MM.1S (cell line): ENCODE measurements around the gene TMEM209.

ENCODE experiments used
- DNase-seq: peaks from one replicate; pipeline ENCODE4 v3.0.0-alpha.2; 2015
- H2AFZ ChIP-seq: fragments of 300-600 bp; sonication (generic); 2 replicates; pipeline ENCODE4 v1.6.0; 2016; ENCODE audit warnings: antibody characterized with exemption, low read length
- H3F3A ChIP-seq: fragments of 300-600 bp; sonication (generic); 2 replicates; pipeline ENCODE4 v1.6.1; 2016; ENCODE audit warnings: mild to moderate bottlenecking, antibody characterized with exemption, low read length, moderate library complexity, mixed read lengths; ENCODE audit not compliant: insufficient read depth
- H3K27ac ChIP-seq: fragments of 300-600 bp; sonication (generic); 2 replicates; pipeline ENCODE4 v1.5.1; 2016; ENCODE audit warnings: mild to moderate bottlenecking, low read length
- H3K27me3 ChIP-seq: fragments of 300-600 bp; sonication (generic); replicated peaks from 2 replicates; pipeline ENCODE4 v1.6.0; 2016; ENCODE audit warnings: low read length; ENCODE audit not compliant: insufficient read depth
- H3K36me3 ChIP-seq: fragments of 300-600 bp; sonication (generic); replicated peaks from 2 replicates; pipeline ENCODE4 v1.6.1; 2016; ENCODE audit warnings: mild to moderate bottlenecking, low read length, mixed read lengths; ENCODE audit not compliant: insufficient read depth
- H3K4me1 ChIP-seq: fragments of 300-600 bp; sonication (generic); 2 replicates; pipeline ENCODE4 v1.6.1; 2016; ENCODE audit warnings: low read length, mixed read lengths
- H3K4me2 ChIP-seq: fragments of 300-600 bp; sonication (generic); 2 replicates; pipeline ENCODE4 v1.6.0; 2016; ENCODE audit warnings: low read depth, low read length
- H3K4me3 ChIP-seq: fragments of 300-600 bp; sonication (generic); 2 replicates; pipeline ENCODE4 v1.5.1; 2016; ENCODE audit warnings: low read length, mixed read lengths
- H3K79me2 ChIP-seq: fragments of 300-600 bp; sonication (generic); 2 replicates; pipeline ENCODE4 v1.6.1; 2016; ENCODE audit warnings: mixed run types, low read length, mixed read lengths
- H3K9ac ChIP-seq: fragments of 300-600 bp; sonication (generic); 2 replicates; pipeline ENCODE4 v1.6.1; 2016; ENCODE audit warnings: low read length, mixed read lengths
- H3K9me2 ChIP-seq: fragments of 300-600 bp; sonication (generic); replicated peaks from 2 replicates; pipeline ENCODE4 v1.6.1; 2016; ENCODE audit warnings: mild to moderate bottlenecking, low read length, mixed read lengths; ENCODE audit not compliant: insufficient read depth
- H3K9me3 ChIP-seq: fragments of 300-600 bp; sonication (generic); replicated peaks from 2 replicates; pipeline ENCODE4 v1.6.1; 2016; ENCODE audit warnings: mild to moderate bottlenecking, low read length, mixed read lengths; ENCODE audit not compliant: insufficient read depth
- H4K20me1 ChIP-seq: fragments of 300-600 bp; sonication (generic); 2 replicates; pipeline ENCODE4 v1.6.1; 2016; ENCODE audit warnings: mild to moderate bottlenecking, low read length, moderate library complexity, mixed read lengths; ENCODE audit not compliant: insufficient read depth
- CTCF ChIP-seq: fragments of 300-600 bp; sonication (generic); IDR thresholded peaks from 2 replicates; pipeline ENCODE4 v1.5.1; 2016; ENCODE audit warnings: antibody characterized with exemption, low read length, mixed read lengths
- EZH2 ChIP-seq: fragments of 300-600 bp; sonication (generic); optimal IDR thresholded peaks from 2 replicates; pipeline ENCODE3; 2017; ENCODE audit warnings: low read depth, mild to moderate bottlenecking, antibody characterized with exemption, low read length, mixed read lengths
- EZH2phosphoT487 ChIP-seq: fragments of 300-600 bp; sonication (generic); IDR thresholded peaks from 2 replicates; pipeline ENCODE4 v1.6.1; 2018; ENCODE audit warnings: antibody characterized with exemption, low read length

Gene TMEM209

DNA sequence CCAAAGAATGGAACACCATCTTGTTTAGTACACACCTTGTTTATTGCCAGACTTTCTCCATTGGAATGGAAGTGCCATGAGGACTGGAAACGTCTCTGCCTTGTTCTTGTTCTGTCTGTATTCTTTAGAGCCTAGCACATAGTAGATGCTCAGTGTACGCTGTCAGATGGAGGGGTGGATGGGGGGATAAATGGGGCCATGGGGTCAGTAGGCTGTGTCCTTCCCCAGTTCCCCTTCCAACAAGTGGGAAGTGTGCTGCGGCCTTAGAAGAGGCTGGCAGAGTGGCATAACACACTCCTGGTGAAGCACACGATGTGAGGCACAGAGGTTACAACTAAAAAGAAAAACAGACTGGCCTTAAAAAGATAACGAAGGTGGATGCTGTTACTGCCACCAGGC is 61.9 kb downstream of the TMEM209 start:
- Histone ChIP-seq H3K27me3 (no peaks in the 10 kb centered on the region), H4K20me1 (no peaks in the 10 kb centered on the region), H2AFZ (no peak overlapping the region), H3K36me3 (no peaks in the 10 kb centered on the region), H3K27ac (no peak overlapping the region), H3K79me2 (no peaks in the 10 kb centered on the region), H3K9me3 (no peaks in the 10 kb centered on the region), H3K9me2 (no peaks in the 10 kb centered on the region), H3K4me1 (no peaks in the 10 kb centered on the region), H3F3A (no peaks in the 10 kb centered on the region), H3K9ac (no peak overlapping the region), H3K4me3 (no peak overlapping the region), H3K4me2 (no peak overlapping the region)
- DNase-seq: no peak
- TF ChIP-seq EZH2phosphoT487 (no peak), EZH2 (no peak), CTCF (no peak)

DNA sequence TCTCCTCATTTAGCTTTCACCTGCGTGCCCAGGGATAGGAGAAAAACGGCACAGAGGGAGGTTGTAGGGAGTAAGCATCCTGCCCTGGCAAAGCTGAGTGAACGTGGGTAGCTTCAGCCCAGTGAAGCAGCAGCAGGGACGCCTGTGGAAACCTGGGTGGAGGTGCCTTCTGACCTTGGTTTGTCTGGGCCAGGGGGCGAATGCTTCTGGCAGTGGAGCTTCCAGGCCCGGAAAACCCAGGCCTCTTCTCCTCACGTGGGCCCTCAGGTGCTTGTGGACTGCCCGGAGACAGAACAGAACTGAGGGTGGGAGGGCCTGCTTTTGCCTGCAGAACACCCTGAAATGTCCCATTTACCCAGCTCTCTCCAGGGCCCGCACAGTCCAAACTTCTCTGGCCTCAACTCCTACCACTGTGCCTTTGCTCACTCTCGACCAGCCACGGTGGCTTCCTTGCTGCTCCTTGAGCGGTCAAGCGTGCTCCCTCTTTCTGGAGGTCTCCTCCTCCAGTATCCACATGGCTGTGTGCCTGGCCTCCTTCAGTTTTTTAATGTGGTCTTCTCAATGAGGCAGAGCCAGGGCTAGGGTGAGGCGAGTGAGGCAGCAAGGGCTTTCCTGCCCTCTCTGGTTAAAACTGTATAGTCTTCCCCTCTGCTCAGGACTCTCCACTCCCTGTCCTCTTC is 62.4 kb downstream of the TMEM209 start:
- H4K20me1 ChIP-seq: no peaks in the 10 kb centered on the region
- no peaks in the 10 kb centered on the region for H3K9me2 ChIP-seq
- no peak overlapping the region for H3K4me3 ChIP-seq
- no peak overlapping the region for H2AFZ ChIP-seq
- no peaks in the 10 kb centered on the region for H3K27me3 ChIP-seq
- no peaks in the 10 kb centered on the region for H3K36me3 ChIP-seq
- no peaks in the 10 kb centered on the region for H3F3A ChIP-seq
- H3K79me2 ChIP-seq: no peaks in the 10 kb centered on the region
- H3K4me1 ChIP-seq: no peaks in the 10 kb centered on the region
- DNase-seq: no peak
- no peak overlapping the region for H3K4me2 ChIP-seq
- TF ChIP-seq CTCF: no peak
- no peak for TF ChIP-seq EZH2phosphoT487
- TF ChIP-seq EZH2: no peak
- H3K9me3 ChIP-seq: no peaks in the 10 kb centered on the region
- H3K9ac ChIP-seq: no peak overlapping the region
- no peak overlapping the region for H3K27ac ChIP-seq

DNA sequence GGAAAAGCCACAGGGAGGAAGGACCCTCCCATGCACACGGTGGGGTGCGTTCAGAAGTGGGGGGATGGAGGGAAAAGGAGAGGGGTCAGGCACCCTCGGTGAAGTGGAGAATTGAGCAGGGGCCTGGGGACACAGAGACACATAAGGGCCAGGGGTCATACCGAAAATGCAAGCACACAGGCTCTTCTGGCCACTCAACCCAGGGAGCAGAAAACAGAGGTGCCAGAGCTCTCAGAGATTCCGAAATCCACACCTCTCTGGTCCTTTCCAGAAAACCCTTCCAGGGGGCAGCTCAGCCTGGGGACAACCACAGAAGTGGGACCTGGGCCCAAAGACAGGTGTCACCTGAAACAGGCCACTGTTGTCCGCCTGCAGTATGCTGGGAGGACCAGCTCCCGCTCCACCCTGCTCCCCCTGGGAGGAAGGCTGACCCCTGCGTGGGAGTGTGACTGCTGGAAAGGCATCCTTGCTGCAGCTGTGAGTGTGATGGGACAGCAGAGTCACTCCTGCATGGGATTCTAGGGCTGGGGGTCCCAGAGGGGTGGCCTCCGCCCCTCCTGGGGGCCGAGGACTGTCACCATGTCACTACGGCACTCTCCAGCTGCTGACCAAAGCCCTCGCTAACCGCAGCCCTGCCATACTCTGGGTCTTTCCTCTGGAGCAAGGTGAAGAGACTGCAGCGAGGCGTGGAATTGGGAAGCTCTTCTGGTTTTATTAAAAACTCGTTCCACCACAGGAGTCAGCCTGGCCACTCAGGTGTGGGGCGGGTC is 63.1 kb downstream of the TMEM209 start:
- no peaks in the 10 kb centered on the region for H4K20me1 ChIP-seq
- H3K9me3 ChIP-seq: no peaks in the 10 kb centered on the region
- no peak overlapping the region for H3K27ac ChIP-seq
- DNase-seq: no peak
- no peak overlapping the region for H3K9ac ChIP-seq
- H3F3A ChIP-seq: no peaks in the 10 kb centered on the region
- H3K4me3 ChIP-seq: no peak overlapping the region
- H3K4me1 ChIP-seq: no peaks in the 10 kb centered on the region
- no peak overlapping the region for H2AFZ ChIP-seq
- no peaks in the 10 kb centered on the region for H3K9me2 ChIP-seq
- no peak overlapping the region for H3K4me2 ChIP-seq
- no peak for TF ChIP-seq EZH2
- TF ChIP-seq EZH2phosphoT487: no peak
- no peak for TF ChIP-seq CTCF
- no peaks in the 10 kb centered on the region for H3K36me3 ChIP-seq
- H3K79me2 ChIP-seq: no peaks in the 10 kb centered on the region
- no peaks in the 10 kb centered on the region for H3K27me3 ChIP-seq
